Measurements from ENCODE around the gene ARF3. TPM values are rescaled to one million over a fixed set of nuclear protein-coding genes. Genes with fewer than 3 reads are reported as not detected.

ARF3 gene
- total RNA-seq, 1 donor from 2014 or later, result 135 TPM

DNA sequence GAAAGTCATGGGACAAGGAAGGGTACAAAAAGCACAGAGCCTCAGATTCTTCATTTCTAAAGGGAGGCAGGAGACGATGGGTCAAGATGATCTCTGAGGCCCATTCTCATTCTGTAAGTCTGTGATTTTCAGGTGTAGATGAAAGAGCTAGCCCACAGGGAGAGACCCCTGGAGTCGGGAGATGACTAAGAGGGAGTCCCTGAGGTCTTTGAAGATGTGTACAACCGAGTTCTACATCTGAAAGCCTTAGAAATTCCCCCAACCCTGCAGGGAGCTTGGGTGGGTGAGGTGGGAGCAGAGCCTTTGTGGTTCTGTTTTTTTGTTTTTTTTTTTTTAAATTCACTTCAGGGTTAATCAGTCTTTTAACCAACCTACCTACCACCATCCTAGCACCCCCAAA, 11.2 kb upstream of the ARF3 start:
- TF ChIP-seq, protein P1, sequence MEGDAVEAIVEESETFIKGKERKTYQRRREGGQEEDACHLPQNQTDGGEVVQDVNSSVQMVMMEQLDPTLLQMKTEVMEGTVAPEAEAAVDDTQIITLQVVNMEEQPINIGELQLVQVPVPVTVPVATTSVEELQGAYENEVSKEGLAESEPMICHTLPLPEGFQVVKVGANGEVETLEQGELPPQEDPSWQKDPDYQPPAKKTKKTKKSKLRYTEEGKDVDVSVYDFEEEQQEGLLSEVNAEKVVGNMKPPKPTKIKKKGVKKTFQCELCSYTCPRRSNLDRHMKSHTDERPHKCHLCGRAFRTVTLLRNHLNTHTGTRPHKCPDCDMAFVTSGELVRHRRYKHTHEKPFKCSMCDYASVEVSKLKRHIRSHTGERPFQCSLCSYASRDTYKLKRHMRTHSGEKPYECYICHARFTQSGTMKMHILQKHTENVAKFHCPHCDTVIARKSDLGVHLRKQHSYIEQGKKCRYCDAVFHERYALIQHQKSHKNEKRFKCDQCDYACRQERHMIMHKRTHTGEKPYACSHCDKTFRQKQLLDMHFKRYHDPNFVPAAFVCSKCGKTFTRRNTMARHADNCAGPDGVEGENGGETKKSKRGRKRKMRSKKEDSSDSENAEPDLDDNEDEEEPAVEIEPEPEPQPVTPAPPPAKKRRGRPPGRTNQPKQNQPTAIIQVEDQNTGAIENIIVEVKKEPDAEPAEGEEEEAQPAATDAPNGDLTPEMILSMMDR (IDR thresholded peaks at IDR 0.05; ENCODE audit: unreplicated experiment), result no peak
- no peak for DNase-seq (ENCODE audit: low spot score, unreplicated experiment)
- no peaks in the 10 kb centered on the region for H3K9me3 Mint-ChIP-seq (ENCODE audit: low read depth)
- H3K36me3 Mint-ChIP-seq (ENCODE audit: insufficient read depth), result no peaks in the 10 kb centered on the region
- H3K27me3 Mint-ChIP-seq, result peaks cover 78% of the 10 kb centered on the region
- no peak overlapping the region for H3K27ac Mint-ChIP-seq
- peaks cover 14% of the 10 kb centered on the region for H3K4me1 Mint-ChIP-seq (ENCODE audit: low read depth)
- no peak overlapping the region for H3K4me3 Mint-ChIP-seq (ENCODE audit: low read depth)

DNA sequence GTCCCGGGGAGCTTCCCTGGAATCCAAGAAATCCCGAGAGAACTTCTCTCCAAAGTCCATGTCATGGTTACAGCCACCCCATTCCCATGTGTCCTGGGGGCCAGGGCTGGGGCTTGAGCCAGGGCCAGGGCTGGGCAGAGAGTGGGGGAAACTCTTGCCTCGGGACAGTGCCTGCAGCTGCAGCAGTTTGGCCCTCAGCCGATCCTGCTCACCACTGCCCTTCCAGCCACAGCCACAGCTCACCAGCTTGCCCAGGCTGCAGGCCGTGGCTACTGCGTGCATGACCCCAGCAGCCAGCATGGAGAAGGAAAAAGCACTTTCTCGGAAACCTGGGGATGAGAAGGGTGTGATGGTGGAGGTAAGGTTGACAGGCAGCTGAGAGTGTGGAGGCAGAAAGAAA, 10.7 kb upstream of the ARF3 start:
- no peaks in the 10 kb centered on the region for H3K9me3 Mint-ChIP-seq (ENCODE audit: low read depth)
- TF ChIP-seq, protein P1 (IDR thresholded peaks at IDR 0.05; ENCODE audit: unreplicated experiment), result no peak
- DNase-seq (ENCODE audit: low spot score, unreplicated experiment), result no peak
- H3K4me1 Mint-ChIP-seq (ENCODE audit: low read depth), result peaks cover 14% of the 10 kb centered on the region
- H3K4me3 Mint-ChIP-seq (ENCODE audit: low read depth), result no peak overlapping the region
- H3K27ac Mint-ChIP-seq, result no peak overlapping the region
- peaks cover 73% of the 10 kb centered on the region for H3K27me3 Mint-ChIP-seq
- no peaks in the 10 kb centered on the region for H3K36me3 Mint-ChIP-seq (ENCODE audit: insufficient read depth)

- H3K27me3 Mint-ChIP-seq, result peaks cover 56% of the 10 kb centered on the region
- no peak overlapping the region for H3K4me3 Mint-ChIP-seq (ENCODE audit: low read depth)
- DNase-seq (ENCODE audit: low spot score, unreplicated experiment), result no peak
- no peaks in the 10 kb centered on the region for H3K9me3 Mint-ChIP-seq (ENCODE audit: low read depth)
- no peaks in the 10 kb centered on the region for H3K36me3 Mint-ChIP-seq (ENCODE audit: insufficient read depth)
- no peak overlapping the region for H3K27ac Mint-ChIP-seq
- H3K4me1 Mint-ChIP-seq (ENCODE audit: low read depth), result peaks cover 12% of the 10 kb centered on the region
- TF ChIP-seq, protein P1 (IDR thresholded peaks at IDR 0.05; ENCODE audit: unreplicated experiment), result no peak
Measured at GRCh38 chr12:48966177-48966895, 9.0 kb upstream of the ARF3 start.

DNA sequence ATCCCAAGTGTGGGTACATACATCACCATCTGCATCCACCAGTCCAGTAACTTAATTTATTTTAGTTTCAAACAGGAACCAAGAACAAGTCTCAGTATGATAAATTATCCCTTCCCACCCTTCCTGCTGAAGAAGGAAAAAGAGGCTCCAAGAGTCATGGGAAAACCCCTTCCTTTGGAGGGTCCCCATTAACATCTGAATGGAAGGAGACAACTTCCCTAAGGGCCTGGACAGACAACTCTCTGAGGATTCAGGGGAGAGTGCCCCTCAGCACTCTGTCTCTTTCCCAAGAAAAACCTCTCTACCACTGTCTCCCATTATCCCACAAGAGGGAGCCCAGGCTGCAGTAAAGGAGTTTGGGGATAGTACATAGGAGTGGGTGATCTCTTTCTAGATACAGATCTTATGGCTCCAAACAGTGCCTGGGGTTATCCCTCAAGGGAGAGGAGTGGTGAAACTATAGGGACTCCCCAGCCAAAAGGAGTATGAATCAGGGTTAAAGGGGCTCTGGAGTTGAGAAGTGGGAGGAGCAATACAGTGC, 8.1 kb upstream of the ARF3 start:
- no peak overlapping the region for H3K4me3 Mint-ChIP-seq (ENCODE audit: low read depth)
- no peak overlapping the region for H3K27ac Mint-ChIP-seq
- TF ChIP-seq, protein P1 (IDR thresholded peaks at IDR 0.05; ENCODE audit: unreplicated experiment), result no peak
- no peaks in the 10 kb centered on the region for H3K36me3 Mint-ChIP-seq (ENCODE audit: insufficient read depth)
- peaks cover 51% of the 10 kb centered on the region for H3K27me3 Mint-ChIP-seq
- no peaks in the 10 kb centered on the region for H3K9me3 Mint-ChIP-seq (ENCODE audit: low read depth)
- DNase-seq (ENCODE audit: low spot score, unreplicated experiment), result no peak
- H3K4me1 Mint-ChIP-seq (ENCODE audit: low read depth), result peaks cover 5% of the 10 kb centered on the region

- DNase-seq (ENCODE audit: low spot score, unreplicated experiment), result no peak
- H3K4me1 Mint-ChIP-seq (ENCODE audit: low read depth), result peaks cover 6% of the 10 kb centered on the region
- H3K27me3 Mint-ChIP-seq, result peaks cover 26% of the 10 kb centered on the region
- no peak overlapping the region for H3K4me3 Mint-ChIP-seq (ENCODE audit: low read depth)
- TF ChIP-seq, protein P1 (IDR thresholded peaks at IDR 0.05; ENCODE audit: unreplicated experiment), result no peak
- H3K36me3 Mint-ChIP-seq (ENCODE audit: insufficient read depth), result no peaks in the 10 kb centered on the region
- no peak overlapping the region for H3K27ac Mint-ChIP-seq
- H3K9me3 Mint-ChIP-seq (ENCODE audit: low read depth), result no peaks in the 10 kb centered on the region
Measured at GRCh38 chr12:48961801-48962200, 4.5 kb upstream of the ARF3 start.

Data from progenitor cell of endocrine pancreas (in vitro differentiated cells).